ENCODE data around the gene LSMEM2.

DNA sequence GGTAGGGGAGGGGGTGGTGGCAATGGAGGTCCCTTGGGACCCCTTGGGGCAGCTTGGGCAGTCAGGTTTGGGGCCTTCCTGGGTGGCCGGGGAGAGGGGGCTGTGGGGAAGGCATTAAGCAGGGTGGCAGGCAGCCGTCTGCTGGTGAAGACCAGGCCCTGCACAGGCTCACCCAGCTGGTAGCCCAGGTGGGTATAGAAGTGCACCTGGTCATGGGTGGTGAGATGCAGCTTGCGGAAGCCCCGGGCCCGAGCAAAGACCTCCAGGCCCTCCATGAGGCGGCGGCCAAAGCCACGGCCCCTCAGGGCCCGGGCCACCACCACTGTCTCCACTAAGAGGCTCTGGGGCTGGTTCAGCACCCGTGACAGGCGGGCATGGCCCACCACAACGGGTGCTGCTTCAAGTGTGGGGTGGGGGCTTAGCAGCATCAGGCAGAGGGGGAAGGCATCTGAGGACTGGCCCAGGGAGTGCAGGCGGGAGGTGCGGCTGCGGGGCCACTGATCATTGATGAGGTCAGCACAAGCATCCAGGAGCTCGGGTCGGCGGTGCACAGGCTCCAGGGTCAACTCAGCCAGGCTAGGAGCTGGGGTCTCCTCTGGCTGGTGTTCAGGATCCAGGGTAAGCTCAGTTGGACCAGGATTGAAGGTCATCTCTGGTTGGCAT lies 18.0 kb downstream of the LSMEM2 start:
- TF ChIP-seq EZH2 (IDR thresholded peaks at IDR 0.05), result no peak
- no peak for TF ChIP-seq POLR2AphosphoS5 (IDR thresholded peaks at IDR 0.05; ENCODE audit: borderline replicate concordance, low read depth, low read length)

Measured in SK-N-MC (cell line).